Renal cortex interstitium (tissue), 11 donors: ENCODE results near the gene CCDC14. TPM values are rescaled to one million over a fixed set of nuclear protein-coding genes. Genes with fewer than 3 reads are reported as not detected.

Experiments used
- DNase-seq, 11 donors: peaks; one replicate each; pipeline ENCODE4 v3.0.0-alpha.2; 2013; ENCODE audit warnings: low read depth in 9 of 11, low spot score in 4 of 11; ENCODE audit errors: extremely low read depth in 1 of 11
- polyA plus RNA-seq, 3 donors: library from polyadenylated mRNA; unstranded; fragments of 120-200 nt; gene quantifications; one replicate each; pipeline ENCODE4 v1.2.1, GENCODE V29; 2013; ENCODE audit not compliant: insufficient read length in 3 of 3

Gene CCDC14
- polyA plus RNA-seq, 3 donors = 134 to 182 (median 153) TPM

DNA sequence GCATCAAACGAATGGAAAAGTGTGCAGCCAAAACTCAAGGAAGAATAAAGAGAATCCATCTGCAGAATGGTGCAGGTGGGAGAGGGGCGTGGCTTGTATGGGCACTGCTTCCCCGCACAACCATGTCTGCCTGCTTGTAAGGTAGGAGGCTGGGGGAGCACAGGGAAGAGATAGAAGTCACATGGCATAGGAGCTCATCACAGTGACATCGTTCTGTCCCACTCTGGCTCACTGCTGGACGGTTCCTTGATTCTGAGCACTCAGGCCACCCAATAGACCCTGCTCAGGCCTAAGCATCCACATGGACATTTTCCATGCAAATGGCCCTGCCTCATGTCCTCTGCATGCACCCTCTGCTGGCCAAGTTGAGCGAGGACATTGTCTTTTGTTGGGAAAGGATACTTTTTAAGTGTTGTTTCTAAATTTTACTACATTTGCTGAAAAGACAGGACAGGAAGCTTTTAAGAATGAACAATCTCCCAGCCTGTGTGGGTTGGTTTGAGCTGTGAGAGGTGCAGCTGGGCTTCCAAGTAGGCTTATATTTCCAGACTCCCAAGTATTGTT lies 79.9 kb downstream of the CCDC14 start:
- DNase-seq = no peak

DNA sequence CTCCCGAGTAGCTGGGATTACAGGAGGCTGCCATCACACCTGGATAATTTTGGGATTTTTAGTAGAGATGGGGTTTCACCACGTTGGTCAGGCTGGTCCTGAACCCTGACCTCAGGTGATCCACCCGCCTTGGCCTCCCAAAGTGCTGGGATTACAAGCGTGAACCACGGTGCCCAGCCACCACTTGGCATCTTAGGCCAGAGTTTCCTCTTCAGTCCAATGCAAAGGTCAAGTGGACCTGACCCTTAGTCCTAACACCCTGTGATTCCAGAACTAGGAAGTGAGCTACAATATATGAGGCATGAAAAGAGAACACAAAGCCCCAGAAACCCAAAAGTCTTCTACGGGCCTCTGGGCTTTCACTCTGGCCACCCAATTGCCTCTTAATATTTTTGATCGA lies 82.2 kb downstream of the CCDC14 start:
- DNase-seq = no peak

DNA sequence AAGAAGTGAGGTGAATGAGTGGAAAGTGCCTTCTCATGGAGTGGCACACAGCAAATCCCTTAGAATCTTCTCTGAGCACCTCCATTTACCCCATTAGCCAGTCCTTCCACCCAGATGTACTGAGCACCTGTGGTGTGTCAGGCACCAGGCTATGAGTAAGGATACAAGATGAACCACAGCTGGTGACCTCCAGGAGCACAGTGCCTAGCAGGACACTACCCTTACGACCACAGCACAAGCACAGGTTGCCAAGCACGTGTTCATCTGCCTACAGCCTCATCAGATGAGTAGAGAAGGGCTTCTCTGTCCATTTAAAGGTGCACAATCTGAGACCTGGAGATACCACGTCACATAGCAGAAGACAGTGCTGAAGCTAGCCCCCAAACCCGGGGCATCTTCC lies 83.1 kb downstream of the CCDC14 start:
- no peak for DNase-seq

DNA sequence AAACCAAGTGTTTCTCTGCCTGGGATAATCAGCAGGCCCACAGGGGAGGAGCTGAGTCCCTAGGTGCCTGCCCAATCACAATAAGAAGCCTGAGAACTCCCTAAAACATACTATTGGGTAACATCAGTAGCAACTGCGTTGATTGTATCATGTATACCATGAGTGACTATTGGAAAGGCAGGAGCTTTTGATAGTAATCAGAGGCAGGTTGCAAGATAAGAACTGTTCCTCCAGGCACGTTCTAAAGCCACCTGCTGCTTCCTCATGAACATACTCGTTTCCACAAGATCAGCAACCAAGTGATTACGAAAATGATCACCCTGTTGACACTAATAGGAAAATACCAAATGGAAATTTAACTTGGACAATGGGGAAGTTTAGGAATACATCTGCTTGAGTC lies 83.6 kb downstream of the CCDC14 start:
- DNase-seq = no peak

DNA sequence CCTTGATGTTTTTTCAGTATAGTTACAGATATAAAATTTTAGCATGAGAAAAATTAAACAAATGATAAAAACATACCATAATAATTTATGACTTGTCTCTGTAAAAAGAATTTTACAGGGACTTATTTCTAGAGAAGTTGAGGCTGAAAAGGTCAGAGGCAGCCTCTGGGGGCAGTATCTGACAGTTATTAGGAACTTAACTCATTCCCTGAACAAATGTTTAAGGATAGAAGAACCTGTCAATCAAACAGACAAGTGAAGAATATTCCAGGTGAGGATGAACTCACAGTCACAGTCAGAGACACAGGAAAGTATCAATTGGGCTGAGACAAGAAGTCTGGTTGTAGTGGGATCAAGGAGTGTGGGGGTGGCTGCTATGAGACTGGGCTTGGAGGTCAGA lies 84.2 kb downstream of the CCDC14 start:
- no peak for DNase-seq

DNA sequence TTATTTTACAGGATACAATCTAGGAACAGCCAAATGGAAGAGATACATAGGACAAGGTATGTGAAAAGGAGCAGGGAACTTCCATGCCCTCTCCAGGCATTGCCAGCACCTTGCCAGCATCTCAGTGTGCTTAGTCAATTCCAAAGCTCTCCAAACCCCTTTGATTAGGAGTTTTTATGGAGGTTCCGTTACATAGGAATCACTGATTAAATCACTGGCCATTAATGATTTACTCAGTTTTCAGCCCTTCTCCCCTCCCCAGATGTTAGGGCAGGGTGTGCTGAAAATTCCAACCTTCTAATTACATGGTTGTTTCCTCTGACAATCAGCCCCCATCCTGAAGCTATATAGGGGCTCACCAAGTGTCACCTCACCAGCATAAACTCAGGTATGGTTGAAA lies 88.4 kb downstream of the CCDC14 start:
- DNase-seq = no peak

DNA sequence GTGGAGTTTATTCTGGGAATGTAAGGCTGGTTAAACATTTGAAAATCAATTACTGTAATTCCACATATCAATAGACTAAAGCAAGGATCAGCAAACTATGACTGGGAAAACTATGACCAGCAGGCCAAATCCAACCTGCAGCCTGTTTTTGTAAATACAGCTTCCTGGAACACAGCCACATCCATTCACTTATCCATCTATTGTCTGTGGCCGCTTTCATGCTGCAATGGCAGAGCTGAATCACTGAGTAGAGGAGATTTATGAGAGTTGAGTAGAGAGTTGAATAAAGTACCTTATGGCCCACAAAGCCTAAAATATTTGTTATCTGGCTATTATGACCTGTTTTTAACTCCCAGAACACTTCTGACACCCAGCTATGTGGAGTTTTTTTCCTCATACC lies 89.1 kb downstream of the CCDC14 start:
- DNase-seq = no peak

DNA sequence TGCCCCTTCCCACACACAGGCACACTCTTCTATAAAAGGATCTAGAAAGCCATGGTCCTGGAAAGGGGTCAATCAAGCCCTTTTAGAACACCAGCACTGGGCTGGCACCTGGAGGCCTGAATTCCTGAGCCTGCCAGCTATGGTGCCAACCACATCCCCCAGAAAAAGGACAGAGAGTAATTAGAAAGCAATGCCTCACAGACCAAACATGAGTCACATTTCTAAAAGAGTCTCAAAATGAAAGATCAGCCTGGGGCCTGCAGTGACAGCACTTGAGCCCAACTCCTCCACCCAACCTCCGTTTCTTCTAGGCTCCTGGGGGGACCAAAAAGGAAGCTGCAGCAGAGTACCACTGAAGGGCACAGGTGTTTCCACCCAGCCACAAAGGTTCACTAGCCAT lies 91.0 kb downstream of the CCDC14 start:
- DNase-seq = no peak

DNA sequence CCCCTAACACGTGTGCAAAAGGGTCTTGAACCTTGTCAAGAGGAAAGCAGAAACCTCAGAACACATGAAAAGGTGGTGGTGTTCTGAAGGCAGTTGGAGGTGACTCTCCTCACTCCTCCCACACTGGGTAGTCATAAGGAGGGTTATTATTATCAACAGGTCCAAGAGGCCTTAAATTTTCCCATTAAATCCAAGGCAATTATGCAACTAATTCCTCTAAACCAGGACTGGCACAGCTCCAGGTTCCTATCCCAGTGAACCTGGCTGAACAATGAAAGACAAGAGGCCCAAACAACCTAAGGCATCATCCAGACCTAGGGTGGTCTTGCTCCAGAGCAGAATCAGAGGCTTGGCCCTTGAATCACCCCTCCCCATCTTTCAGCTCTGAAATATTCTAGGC lies 91.9 kb downstream of the CCDC14 start:
- no peak for DNase-seq

DNA sequence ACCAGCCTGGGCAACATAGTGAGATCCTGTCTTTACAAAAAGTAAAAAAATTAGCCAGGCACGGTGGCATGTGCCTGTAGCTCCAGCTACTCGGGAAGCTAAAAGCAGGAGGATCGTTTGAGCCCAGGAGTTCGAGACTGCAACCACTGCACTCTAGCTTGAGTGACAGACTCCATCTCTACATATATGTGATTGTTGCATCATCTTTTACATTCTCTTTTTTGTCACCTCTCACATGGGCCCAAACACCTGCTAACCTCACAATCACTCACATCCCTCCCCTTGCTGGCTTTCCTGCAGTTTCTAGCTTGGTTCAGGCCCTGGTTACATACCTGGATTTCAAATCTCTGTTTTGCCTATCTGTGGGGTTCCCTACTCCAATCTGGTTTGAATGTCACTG lies 96.3 kb downstream of the CCDC14 start:
- DNase-seq = no peak

Other genes starting within 250 kb of the CCDC14 start
- 100 to 1,000 TPM; 125 to 143 (median 136) TPM for gene MYLK, start 76.9 kb downstream of the CCDC14 start, polyA plus RNA-seq
- gene ROPN1, start 30.9 kb upstream of the CCDC14 start, polyA plus RNA-seq = under 1 TPM in 1 of 3 donors, not detected in 2; 0.09 TPM
- 10 to 100 TPM; 21.6 to 23.7 (median 23.4) TPM for gene KALRN, start 72.1 kb upstream of the CCDC14 start, polyA plus RNA-seq